ENCODE measurements around the gene AOC1. TPM values are rescaled to one million over a fixed set of nuclear protein-coding genes. Genes with fewer than 3 reads are reported as not detected.

Gene AOC1
- total and polyA plus RNA-seq, 2 of the 13 experiments (the other 11 are each of a cell fraction or from before 2014, with no cell fraction given): not detected

GRCh38 chr7:150856303-150857275, 4.3 kb downstream of the AOC1 start:
- Histone ChIP-seq H4K20me1 (ENCODE audit: insufficient read depth, low read length) (no peaks in the 10 kb centered on the region), H3K9me3 (ENCODE audit: low read length) (no peaks in the 10 kb centered on the region), H3K36me3 (replicated peaks in 1 of 2; ENCODE audit: control insufficient read depth in 1 of 2, insufficient read depth in 2 of 2, low read length in 2 of 2) (no peaks in the 10 kb centered on the region), H3K27me3 (ENCODE audit: control insufficient read depth in 1 of 2, insufficient read depth in 2 of 2, low read length in 2 of 2) (peaks cover 1 to 34% of the 10 kb centered on the region in 2 experiments; a peak in 4 of 5 replicates), H3K79me2 (ENCODE audit: insufficient read depth, low read length) (no peaks in the 10 kb centered on the region), H3K4me2 (ENCODE audit: low read depth, low read length) (no peak overlapping the region), H3K9ac (ENCODE audit: insufficient read depth, low read depth, low read length) (no peak overlapping the region), H2AFZ (ENCODE audit: low read length) (no peak overlapping the region), H3K27ac (ENCODE audit: extremely low read length, insufficient read depth, low read length) (no peak overlapping the region), H3K4me3 (replicated peaks in 1 of 3; ENCODE audit: insufficient read depth in 1 of 3, low read depth in 2 of 3, low read length in 3 of 3) (no peak overlapping the region), H3K4me1 (ENCODE audit: insufficient read depth, low read length) (no peaks in the 10 kb centered on the region)
- no peak for DNase-seq (ENCODE audit: low spot score)
- intact Hi-C loops (cut with micrococcal nuclease; ENCODE audit: unreplicated experiment) (no loop called here), in situ Hi-C loops (cut with HindIII; ENCODE audit: extremely low pct_ligation_motif_present, low pct_unique_long_range_greater_than_20kb) (no loop called here)
- ChIA-PET POLR2A (no interaction called here), CTCF (ENCODE audit: low intra/inter-chr PET ratio, low total read pairs) (no interaction called here)
- ATAC-seq: no peak
- BruUV-seq (replicated peaks): no TSS peak
- FAIRE-seq: no peak
- 46% methylated on average over 12 of the region's 26 CpGs for WGBS (ENCODE audit: low lambda C conversion rate)
- TF ChIP-seq, protein P1, sequence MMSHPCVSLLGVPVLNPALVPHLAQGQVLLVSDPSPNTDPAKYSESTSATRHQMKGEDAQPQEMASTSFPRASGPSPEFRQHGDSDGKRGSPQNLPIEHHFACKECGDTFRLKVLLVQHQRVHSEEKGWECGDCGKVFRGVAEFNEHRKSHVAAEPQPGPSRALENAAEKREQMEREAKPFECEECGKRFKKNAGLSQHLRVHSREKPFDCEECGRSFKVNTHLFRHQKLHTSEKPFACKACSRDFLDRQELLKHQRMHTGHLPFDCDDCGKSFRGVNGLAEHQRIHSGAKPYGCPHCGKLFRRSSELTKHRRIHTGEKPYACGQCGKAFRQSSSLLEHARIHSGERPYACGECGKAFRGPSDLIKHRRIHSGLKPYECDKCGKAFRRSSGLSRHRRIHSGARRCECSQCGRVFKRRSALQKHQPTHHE (CRISPR knock-in tag; IDR thresholded peaks at IDR 0.05; ENCODE audit: borderline replicate concordance): no peak
- TF ChIP-seq TRAFD1 (CRISPR knock-in tag; IDR thresholded peaks at IDR 0.05; ENCODE audit: borderline replicate concordance) (no peak), ZNF530 (CRISPR knock-in tag; IDR thresholded peaks at IDR 0.05; ENCODE audit: low read depth) (no peak), PHF8 (CRISPR knock-in tag; IDR thresholded peaks at IDR 0.05) (no peak), ZNF740 (CRISPR knock-in tag; IDR thresholded peaks at IDR 0.05) (no peak), KLF9 (CRISPR knock-in tag; IDR thresholded peaks at IDR 0.05; ENCODE audit: low read depth) (no peak), PHF21A (CRISPR knock-in tag; IDR thresholded peaks at IDR 0.05) (no peak), ZSCAN31 (CRISPR knock-in tag; IDR thresholded peaks at IDR 0.05; ENCODE audit: low read depth) (no peak), RNF219 (CRISPR knock-in tag; IDR thresholded peaks at IDR 0.05) (no peak), PRPF4 (IDR thresholded peaks at IDR 0.05; ENCODE audit: low read depth, low read length, poor library complexity, severe bottlenecking) (no peak), NCOA2 (CRISPR knock-in tag; IDR thresholded peaks at IDR 0.05) (no peak), ZNF143 (CRISPR knock-in tag; IDR thresholded peaks at IDR 0.05) (no peak), ZNF136 (CRISPR knock-in tag; IDR thresholded peaks at IDR 0.05; ENCODE audit: low read depth) (no peak)
- TF ChIP-seq, protein P2, sequence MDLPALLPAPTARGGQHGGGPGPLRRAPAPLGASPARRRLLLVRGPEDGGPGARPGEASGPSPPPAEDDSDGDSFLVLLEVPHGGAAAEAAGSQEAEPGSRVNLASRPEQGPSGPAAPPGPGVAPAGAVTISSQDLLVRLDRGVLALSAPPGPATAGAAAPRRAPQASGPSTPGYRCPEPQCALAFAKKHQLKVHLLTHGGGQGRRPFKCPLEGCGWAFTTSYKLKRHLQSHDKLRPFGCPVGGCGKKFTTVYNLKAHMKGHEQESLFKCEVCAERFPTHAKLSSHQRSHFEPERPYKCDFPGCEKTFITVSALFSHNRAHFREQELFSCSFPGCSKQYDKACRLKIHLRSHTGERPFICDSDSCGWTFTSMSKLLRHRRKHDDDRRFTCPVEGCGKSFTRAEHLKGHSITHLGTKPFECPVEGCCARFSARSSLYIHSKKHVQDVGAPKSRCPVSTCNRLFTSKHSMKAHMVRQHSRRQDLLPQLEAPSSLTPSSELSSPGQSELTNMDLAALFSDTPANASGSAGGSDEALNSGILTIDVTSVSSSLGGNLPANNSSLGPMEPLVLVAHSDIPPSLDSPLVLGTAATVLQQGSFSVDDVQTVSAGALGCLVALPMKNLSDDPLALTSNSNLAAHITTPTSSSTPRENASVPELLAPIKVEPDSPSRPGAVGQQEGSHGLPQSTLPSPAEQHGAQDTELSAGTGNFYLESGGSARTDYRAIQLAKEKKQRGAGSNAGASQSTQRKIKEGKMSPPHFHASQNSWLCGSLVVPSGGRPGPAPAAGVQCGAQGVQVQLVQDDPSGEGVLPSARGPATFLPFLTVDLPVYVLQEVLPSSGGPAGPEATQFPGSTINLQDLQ (CRISPR knock-in tag; IDR thresholded peaks at IDR 0.05): no peak

All from HepG2 (cell line).